SU-DHL-6 (cell line): ENCODE results near the gene NDUFV1.
A peak's percentile ranks its signal among the peaks of the same experiment; 100 is the strongest.

Source experiments
- H2AFZ ChIP-seq: fragments of 200-600 bp; sonication (generic); 2 replicates; pipeline ENCODE4 v1.6.1; 2014; ENCODE audit warnings: low read depth, mild to moderate bottlenecking, moderate library complexity, mixed read lengths, antibody characterized with exemption, low read length; ENCODE audit not compliant: severe bottlenecking
- H3F3A ChIP-seq: fragments of 200-600 bp; shearing (Covaris generic); 2 replicates; pipeline ENCODE4 v1.6.0; 2016; ENCODE audit warnings: antibody characterized with exemption, mild to moderate bottlenecking; ENCODE audit not compliant: insufficient read depth
- H3K27ac ChIP-seq: fragments of 200-600 bp; sonication (generic); 2 replicates; pipeline ENCODE4 v1.5.1; 2016; ENCODE audit warnings: low read depth, mild to moderate bottlenecking, low read length, moderate library complexity, mixed read lengths
- H3K27me3 ChIP-seq: fragments of 200-600 bp; sonication (generic), shearing (Covaris generic); 2 replicates; pipeline ENCODE4 v1.6.0; 2014; ENCODE audit warnings: mild to moderate bottlenecking, low read length
- H3K36me3 ChIP-seq: fragments of 200-600 bp; sonication (generic); 2 replicates; pipeline ENCODE4 v1.6.1; 2014; ENCODE audit warnings: mild to moderate bottlenecking, low read length, mixed read lengths
- H3K4me2 ChIP-seq: fragments of 300-600, 200-600 bp; shearing (Covaris generic), sonication (generic); 2 replicates; pipeline ENCODE4 v1.6.0; 2014; ENCODE audit warnings: low read length, low read depth, mild to moderate bottlenecking; ENCODE audit not compliant: poor library complexity, severe bottlenecking
- H3K4me3 ChIP-seq: fragments of 200-600 bp; sonication (generic); 2 replicates; pipeline ENCODE4 v1.5.1; 2014; ENCODE audit warnings: antibody characterized with exemption, low read length, mild to moderate bottlenecking, mixed read lengths; ENCODE audit not compliant: insufficient read depth, poor library complexity, severe bottlenecking
- H3K79me2 ChIP-seq: fragments of 200-600 bp; sonication (generic); 2 replicates; pipeline ENCODE4 v1.6.1; 2014; ENCODE audit warnings: mild to moderate bottlenecking, low read length, moderate library complexity; ENCODE audit not compliant: insufficient read depth
- H3K9ac ChIP-seq: fragments of 200-600 bp; sonication (generic); 2 replicates; pipeline ENCODE4 v1.7.0; 2014; ENCODE audit warnings: mild to moderate bottlenecking, low read length
- H3K9me2 ChIP-seq: fragments of 200-600 bp; sonication (generic); replicated peaks from 2 replicates; pipeline ENCODE4 v1.6.1; 2014; ENCODE audit warnings: low read length; ENCODE audit not compliant: insufficient read depth
- H3K9me3 ChIP-seq: fragments of 200-600 bp; sonication (generic); 2 replicates; pipeline ENCODE4 v1.6.1; 2014; ENCODE audit warnings: low read length, mixed read lengths; ENCODE audit not compliant: insufficient read depth
- H4K20me1 ChIP-seq: fragments of 200-600 bp; sonication (generic); 2 replicates; pipeline ENCODE4 v1.6.1; 2014; ENCODE audit warnings: low read depth, mild to moderate bottlenecking, antibody characterized with exemption, low read length, moderate library complexity, mixed read lengths
- EZH2phosphoT487 ChIP-seq: fragments of 200-600 bp; sonication (generic), shearing (Covaris generic); conservative IDR thresholded peaks from 2 replicates; pipeline ENCODE4 v1.6.1; 2018; ENCODE audit warnings: mild to moderate bottlenecking, antibody characterized with exemption, low read length, moderate library complexity, mixed read lengths
- TF ChIP-seq, protein P1 (sequence below): fragments of 200-600 bp; sonication (generic); IDR thresholded peaks from one replicate; pipeline ENCODE4 v1.5.1; 2017; ENCODE audit warnings: antibody characterized with exemption, mild to moderate bottlenecking, low read length, moderate library complexity; ENCODE audit not compliant: insufficient read depth, poor library complexity, severe bottlenecking

Gene NDUFV1

DNA sequence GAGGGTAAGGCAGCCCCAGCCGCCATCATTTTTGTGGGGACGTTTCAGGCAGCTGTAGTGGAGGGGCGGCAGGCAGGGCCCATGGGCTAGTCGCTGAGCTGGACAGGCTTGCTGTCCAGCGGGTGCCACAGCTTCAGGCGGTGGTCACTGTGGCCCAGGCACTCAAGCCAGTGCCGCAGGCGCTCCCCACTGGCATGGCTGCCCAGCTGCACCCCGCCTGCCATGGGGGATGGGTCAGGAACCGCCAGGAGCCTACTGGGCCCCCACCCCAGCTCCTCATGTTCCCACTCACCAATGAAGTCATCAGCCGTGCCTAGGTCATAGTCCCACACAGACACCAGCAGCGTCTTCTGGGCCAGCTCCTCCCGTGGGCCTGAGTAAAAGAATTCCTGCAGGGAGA lies 6.0 kb downstream of the NDUFV1 start:
- H3K36me3 ChIP-seq: no peaks in the 10 kb centered on the region
- H3K27me3 ChIP-seq: no peaks in the 10 kb centered on the region
- no peak overlapping the region for H3K4me2 ChIP-seq
- no peaks in the 10 kb centered on the region for H4K20me1 ChIP-seq
- H3K79me2 ChIP-seq: peaks cover 1% of the 10 kb centered on the region
- 0 out of 2 replicates have a peak overlapping the region, but pooled peaks have one; percentile 86 for H3K27ac ChIP-seq
- TF ChIP-seq, protein P1, sequence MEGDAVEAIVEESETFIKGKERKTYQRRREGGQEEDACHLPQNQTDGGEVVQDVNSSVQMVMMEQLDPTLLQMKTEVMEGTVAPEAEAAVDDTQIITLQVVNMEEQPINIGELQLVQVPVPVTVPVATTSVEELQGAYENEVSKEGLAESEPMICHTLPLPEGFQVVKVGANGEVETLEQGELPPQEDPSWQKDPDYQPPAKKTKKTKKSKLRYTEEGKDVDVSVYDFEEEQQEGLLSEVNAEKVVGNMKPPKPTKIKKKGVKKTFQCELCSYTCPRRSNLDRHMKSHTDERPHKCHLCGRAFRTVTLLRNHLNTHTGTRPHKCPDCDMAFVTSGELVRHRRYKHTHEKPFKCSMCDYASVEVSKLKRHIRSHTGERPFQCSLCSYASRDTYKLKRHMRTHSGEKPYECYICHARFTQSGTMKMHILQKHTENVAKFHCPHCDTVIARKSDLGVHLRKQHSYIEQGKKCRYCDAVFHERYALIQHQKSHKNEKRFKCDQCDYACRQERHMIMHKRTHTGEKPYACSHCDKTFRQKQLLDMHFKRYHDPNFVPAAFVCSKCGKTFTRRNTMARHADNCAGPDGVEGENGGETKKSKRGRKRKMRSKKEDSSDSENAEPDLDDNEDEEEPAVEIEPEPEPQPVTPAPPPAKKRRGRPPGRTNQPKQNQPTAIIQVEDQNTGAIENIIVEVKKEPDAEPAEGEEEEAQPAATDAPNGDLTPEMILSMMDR: no peak
- H3K4me3 ChIP-seq: no peak overlapping the region
- H3K9me2 ChIP-seq: no peaks in the 10 kb centered on the region
- H2AFZ ChIP-seq: no peak overlapping the region
- no peak overlapping the region for H3K9ac ChIP-seq
- peaks cover 5% of the 10 kb centered on the region; the same call in 1 of the 2 replicates for H3F3A ChIP-seq
- no peaks in the 10 kb centered on the region for H3K9me3 ChIP-seq

DNA sequence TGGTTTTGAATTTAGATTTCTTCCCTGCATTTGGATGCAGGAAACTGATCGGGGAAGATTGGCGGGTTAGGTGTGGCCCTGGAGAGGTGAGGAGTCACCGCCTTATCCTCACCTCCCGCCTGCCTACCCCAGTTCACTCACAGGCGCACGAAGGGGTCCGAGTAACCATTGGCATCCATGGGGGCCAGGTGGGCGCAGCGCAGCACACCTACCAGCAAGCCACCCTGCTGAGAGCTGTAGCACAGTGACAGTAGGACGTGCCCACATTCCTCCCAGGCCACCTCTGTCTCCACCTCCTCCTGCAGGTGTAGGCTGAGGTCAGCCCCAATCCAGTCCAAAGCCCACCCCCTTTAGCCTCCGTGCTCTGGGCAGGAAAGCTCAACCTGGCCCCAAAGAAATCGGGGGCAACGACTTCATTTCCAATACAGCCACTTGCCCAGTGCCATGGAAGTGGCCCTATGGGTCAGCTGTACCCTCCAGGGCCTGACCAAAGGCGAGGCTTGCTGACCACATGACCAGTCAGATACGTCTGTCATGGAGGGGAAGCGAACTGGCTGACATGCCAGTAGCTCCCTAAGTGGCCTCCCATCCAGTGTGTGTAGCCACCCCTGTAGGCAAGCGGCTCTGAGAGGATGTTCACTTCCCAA lies 6.7 kb downstream of the NDUFV1 start:
- H4K20me1 ChIP-seq: no peaks in the 10 kb centered on the region
- peaks cover 5% of the 10 kb centered on the region; the same call in 1 of the 2 replicates for H3F3A ChIP-seq
- no peaks in the 10 kb centered on the region for H3K9me2 ChIP-seq
- H3K27me3 ChIP-seq: no peaks in the 10 kb centered on the region
- peak overlapping the region; percentile 57 for H3K4me2 ChIP-seq
- no peak overlapping the region for H3K4me3 ChIP-seq
- H3K9me3 ChIP-seq: no peaks in the 10 kb centered on the region
- H3K9ac ChIP-seq: peak overlapping the region; percentile 57
- no peaks in the 10 kb centered on the region for H3K36me3 ChIP-seq
- TF ChIP-seq, protein P1: no peak
- TF ChIP-seq EZH2phosphoT487: no peak
- peak overlapping the region; percentile 86 for H3K27ac ChIP-seq
- H3K79me2 ChIP-seq: no peaks in the 10 kb centered on the region
- H2AFZ ChIP-seq: peak overlapping the region; percentile 54

DNA sequence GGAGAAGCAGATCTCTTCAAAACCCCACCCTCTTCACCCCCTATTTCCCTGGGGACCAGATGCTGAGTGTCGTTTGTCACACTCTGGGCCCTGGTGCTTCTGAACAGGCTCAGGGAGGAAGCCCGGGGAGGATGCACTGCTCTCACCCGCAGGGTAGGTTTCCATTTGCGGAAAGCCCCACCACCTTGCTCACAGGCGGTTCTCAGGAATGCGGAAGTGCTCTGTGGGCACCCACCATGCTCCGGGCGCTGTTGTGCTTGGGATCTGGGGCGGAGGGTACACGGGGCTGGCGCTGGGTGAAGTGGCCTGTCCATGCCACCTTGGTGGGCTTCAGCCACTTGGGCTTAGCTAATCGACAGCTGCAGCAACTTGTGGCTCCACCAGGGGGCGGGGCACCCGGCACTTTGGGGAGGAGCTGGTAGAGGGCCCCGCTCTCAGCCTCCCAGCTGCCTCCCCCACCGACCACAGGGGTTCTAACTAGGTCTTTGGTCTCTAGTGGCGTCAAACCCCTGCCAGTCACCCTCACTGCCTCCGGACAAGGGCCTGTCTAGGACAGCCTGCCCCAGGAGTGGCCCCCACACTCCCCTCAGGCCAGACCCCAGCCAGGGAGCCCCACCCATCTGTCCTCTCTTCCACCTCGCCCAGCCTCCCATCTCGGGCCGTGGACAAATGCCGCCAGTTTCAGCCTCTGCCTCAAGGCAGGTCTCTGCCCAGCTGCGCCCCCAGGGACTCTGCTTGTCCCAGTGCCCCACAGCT lies 7.4 kb downstream of the NDUFV1 start:
- H3K9me3 ChIP-seq: no peaks in the 10 kb centered on the region
- peak overlapping the region; percentile 86 for H3K27ac ChIP-seq
- H4K20me1 ChIP-seq: no peaks in the 10 kb centered on the region
- no peaks in the 10 kb centered on the region for H3K36me3 ChIP-seq
- peak overlapping the region; percentile 57 for H3K9ac ChIP-seq
- no peaks in the 10 kb centered on the region for H3K27me3 ChIP-seq
- H2AFZ ChIP-seq: peak overlapping the region; percentile 54
- peaks cover 5% of the 10 kb centered on the region; the same call in 1 of the 2 replicates for H3F3A ChIP-seq
- peak overlapping the region; percentile 57 for H3K4me2 ChIP-seq
- TF ChIP-seq EZH2phosphoT487: no peak
- TF ChIP-seq, protein P1: peak; percentile 13
- no peaks in the 10 kb centered on the region for H3K79me2 ChIP-seq
- peak overlapping the region; percentile 28 for H3K4me3 ChIP-seq
- no peaks in the 10 kb centered on the region for H3K9me2 ChIP-seq
